ENCODE results near the gene PON2.

The PON2 gene

GRCh38 chr7:95429241-95429990 is 5.4 kb downstream of the PON2 start:
- no peak for DNase-seq
- intact Hi-C loops (cut with DNase I; ENCODE audit: low total_unique reads), result no loop called here
- H3K27me3 ChIP-seq, result no peaks in the 10 kb centered on the region
- no peaks in the 10 kb centered on the region for H3K9me3 ChIP-seq
- peaks cover 0 to 11% (median 2%) of the 10 kb centered on the region in 4 donors for H3K4me1 ChIP-seq
- peaks cover 0 to 2% (median 0%) of the 10 kb centered on the region in 3 donors for H3K36me3 ChIP-seq
- no peak overlapping the region for H3K4me3 ChIP-seq
- no peak for TF ChIP-seq CTCF (IDR thresholded peaks at IDR 0.05)
- no peak overlapping the region for H3K27ac ChIP-seq

GRCh38 chr7:95427914-95428516 is 6.8 kb downstream of the PON2 start:
- intact Hi-C loops (cut with DNase I; ENCODE audit: low total_unique reads), result no loop called here
- DNase-seq, result no peak
- Histone ChIP-seq H3K9me3 (no peaks in the 10 kb centered on the region), H3K4me3 (no peak overlapping the region), H3K27ac (no peak overlapping the region), H3K27me3 (no peaks in the 10 kb centered on the region), H3K4me1 (peaks cover 0 to 4% (median 0%) of the 10 kb centered on the region in 4 donors), H3K36me3 (peaks cover 0 to 13% (median 1%) of the 10 kb centered on the region in 3 donors)
- TF ChIP-seq CTCF (IDR thresholded peaks at IDR 0.05), result no peak

- H3K4me3 ChIP-seq, result no peak overlapping the region
- H3K9me3 ChIP-seq, result no peaks in the 10 kb centered on the region
- H3K27me3 ChIP-seq, result no peaks in the 10 kb centered on the region
- H3K4me1 ChIP-seq, result no peaks in the 10 kb centered on the region
- TF ChIP-seq CTCF (IDR thresholded peaks at IDR 0.05), result no peak
- intact Hi-C loops (cut with DNase I; ENCODE audit: low total_unique reads), result no loop called here
- DNase-seq, result no peak
- H3K36me3 ChIP-seq, result peaks cover 0 to 13% (median 7%) of the 10 kb centered on the region in 3 donors
- no peak overlapping the region for H3K27ac ChIP-seq
Observed at GRCh38 chr7:95427166-95427565, 7.7 kb downstream of the PON2 start.

GRCh38 chr7:95425694-95426093 is 9.1 kb downstream of the PON2 start:
- peaks cover 0 to 13% (median 7%) of the 10 kb centered on the region in 3 donors for H3K36me3 ChIP-seq
- no peak overlapping the region for H3K27ac ChIP-seq
- H3K4me1 ChIP-seq, result no peaks in the 10 kb centered on the region
- intact Hi-C loops (cut with DNase I; ENCODE audit: low total_unique reads), result no loop called here
- DNase-seq, result no peak
- no peaks in the 10 kb centered on the region for H3K9me3 ChIP-seq
- TF ChIP-seq CTCF (IDR thresholded peaks at IDR 0.05), result no peak
- no peak overlapping the region for H3K4me3 ChIP-seq
- H3K27me3 ChIP-seq, result no peaks in the 10 kb centered on the region

- no peak for DNase-seq
- no peak for TF ChIP-seq CTCF (IDR thresholded peaks at IDR 0.05)
- intact Hi-C loops (cut with DNase I; ENCODE audit: low total_unique reads), result no loop called here
- Histone ChIP-seq H3K9me3 (no peaks in the 10 kb centered on the region), H3K4me1 (no peaks in the 10 kb centered on the region), H3K27me3 (no peaks in the 10 kb centered on the region), H3K27ac (no peak overlapping the region), H3K4me3 (no peak overlapping the region), H3K36me3 (peaks cover 0 to 13% (median 7%) of the 10 kb centered on the region in 3 donors)
Observed at GRCh38 chr7:95424716-95425115, 10.1 kb downstream of the PON2 start.

Measured in tibial artery (tissue), 4 donors.